Fibroblast of villous mesenchyme (primary cell): Measurements from ENCODE around the gene RFLNA. TPM values are rescaled to one million over a fixed set of nuclear protein-coding genes. Genes with fewer than 3 reads are reported as not detected.
A peak's percentile ranks its signal among the peaks of the same experiment; 100 is the strongest.

Source experiments
- DNase-seq: peaks from one replicate; pipeline ENCODE4 v3.0.0-alpha.2; 2010; ENCODE audit warnings: low read depth
- H3K4me3 ChIP-seq: 2 replicates; pipeline ENCODE4 v1.5.1; 2011; ENCODE audit warnings: low read depth, mild to moderate bottlenecking, low read length
- CTCF ChIP-seq: IDR thresholded peaks from 2 replicates; pipeline ENCODE4 v1.5.1; 2012; ENCODE audit warnings: low read depth, mild to moderate bottlenecking, low read length; ENCODE audit not compliant: insufficient read depth
- total RNA-seq: library from RNA; depleted of rRNA; stranded (reverse); fragments of >200 nt; gene quantifications from 2 replicates; pipeline ENCODE4 v1.2.3, GENCODE V29; 2012

The RFLNA gene
- total RNA-seq, 1 donor = 5.6 TPM

GRCh38 chr12:124352839-124353238 lies 57.9 kb downstream of the RFLNA start:
- peak; percentile 86 for DNase-seq
- no peak overlapping the region for H3K4me3 ChIP-seq
- no peak for TF ChIP-seq CTCF

GRCh38 chr12:124354400-124354799 lies 59.5 kb downstream of the RFLNA start:
- H3K4me3 ChIP-seq = no peak overlapping the region
- no peak for DNase-seq
- TF ChIP-seq CTCF = no peak

GRCh38 chr12:124356221-124356620 lies 61.3 kb downstream of the RFLNA start:
- no peak for TF ChIP-seq CTCF
- no peak for DNase-seq
- no peak overlapping the region for H3K4me3 ChIP-seq

- TF ChIP-seq CTCF = no peak
- no peak overlapping the region for H3K4me3 ChIP-seq
- no peak for DNase-seq
These were observed 62.7 kb downstream of the RFLNA start for GRCh38 chr12:124357616-124358015.

GRCh38 chr12:124358572-124358971 lies 63.7 kb downstream of the RFLNA start:
- TF ChIP-seq CTCF = no peak
- H3K4me3 ChIP-seq = no peak overlapping the region
- DNase-seq = no peak

- DNase-seq = no peak
- no peak overlapping the region for H3K4me3 ChIP-seq
- no peak for TF ChIP-seq CTCF
These were observed 65.0 kb downstream of the RFLNA start for GRCh38 chr12:124359671-124360581.
